PFSK-1 (cell line): Measurements from ENCODE around the gene FRK. TPM values are rescaled to one million over a fixed set of nuclear protein-coding genes. Genes with fewer than 3 reads are reported as not detected.

Experiments
- FOXP2 ChIP-seq: optimal IDR thresholded peaks from 2 replicates; pipeline ENCODE3; 2011; ENCODE audit warnings: borderline replicate concordance, control low read depth, inconsistent platforms; ENCODE audit not compliant: insufficient read depth; ENCODE audit errors: extremely low read length, extremely low read depth
- POLR2AphosphoS5 ChIP-seq: IDR thresholded peaks from 2 replicates; pipeline ENCODE4 v1.6.1; 2012; ENCODE audit warnings: low read depth, mild to moderate bottlenecking, control low read depth, low read length, moderate library complexity
- REST ChIP-seq, 2 experiments: IDR thresholded peaks; 2 replicates each; pipeline versions ENCODE4 v1.6.1 to v1.8.0; 2011 to 2012; ENCODE audit warnings: low read depth in 2 of 2, low read length in 2 of 2, control low read depth in 1 of 2, inconsistent platforms in 1 of 2, mild to moderate bottlenecking in 1 of 2, moderate library complexity in 1 of 2; ENCODE audit not compliant: insufficient read depth in 1 of 2
- SIN3A ChIP-seq: IDR thresholded peaks from 2 replicates; pipeline ENCODE4 v1.6.1; 2012; ENCODE audit warnings: mild to moderate bottlenecking, low read length, moderate library complexity, borderline replicate concordance; ENCODE audit not compliant: insufficient read depth
- TAF1 ChIP-seq: IDR thresholded peaks from 2 replicates; pipeline ENCODE4 v1.6.1; 2012; ENCODE audit warnings: low read length, control low read depth, borderline replicate concordance; ENCODE audit not compliant: insufficient read depth
- polyA plus RNA-seq: library from polyadenylated mRNA; unstranded; fragments of >200 nt; gene quantifications from one replicate; pipeline ENCODE4 v1.2.1, GENCODE V29; 2012; ENCODE audit warnings: low read depth, missing spikeins; ENCODE audit not compliant: insufficient read length

The FRK gene
- not detected for polyA plus RNA-seq

GRCh38 chr6:116060572-116061283 lies at the start of gene FRK:
FRK (minus strand) TSS chr6:116060891; CDS start chr6:116060311, 580 bp downstream.
- no peak for TF ChIP-seq REST (IDR thresholded peaks at IDR 0.05; ENCODE audit: insufficient read depth in 1 of 2, low read depth in 2 of 2, low read length in 2 of 2)
- TF ChIP-seq SIN3A: no peak
- no peak for TF ChIP-seq FOXP2
- no peak for TF ChIP-seq TAF1
- TF ChIP-seq POLR2AphosphoS5: no peak

- no peak for TF ChIP-seq TAF1
- TF ChIP-seq SIN3A: no peak
- TF ChIP-seq REST (IDR thresholded peaks at IDR 0.05; ENCODE audit: insufficient read depth in 1 of 2, low read depth in 2 of 2, low read length in 2 of 2): no peak
- TF ChIP-seq POLR2AphosphoS5: no peak
- TF ChIP-seq FOXP2: no peak
Observed at GRCh38 chr6:116108836-116109235, 48.1 kb upstream of the FRK start.

GRCh38 chr6:116106146-116106545 lies 45.5 kb upstream of the FRK start:
- TF ChIP-seq POLR2AphosphoS5 (no peak), REST (IDR thresholded peaks at IDR 0.05; ENCODE audit: insufficient read depth in 1 of 2, low read depth in 2 of 2, low read length in 2 of 2) (no peak), TAF1 (no peak), FOXP2 (no peak), SIN3A (no peak)

- TF ChIP-seq TAF1 (no peak), REST (IDR thresholded peaks at IDR 0.05; ENCODE audit: insufficient read depth in 1 of 2, low read depth in 2 of 2, low read length in 2 of 2) (no peak), POLR2AphosphoS5 (no peak), SIN3A (no peak), FOXP2 (no peak)
Observed at GRCh38 chr6:116105247-116105646, 44.6 kb upstream of the FRK start.

- TF ChIP-seq FOXP2 (no peak), SIN3A (no peak), POLR2AphosphoS5 (no peak), TAF1 (no peak), REST (IDR thresholded peaks at IDR 0.05; ENCODE audit: insufficient read depth in 1 of 2, low read depth in 2 of 2, low read length in 2 of 2) (no peak)
Observed at GRCh38 chr6:116104636-116105035, 43.9 kb upstream of the FRK start.
